ENCODE data around the gene CDH4. TPM values are rescaled to one million over a fixed set of nuclear protein-coding genes. Genes with fewer than 3 reads are reported as not detected.

Gene CDH4
- total RNA-seq, 1 experiment from 2014 or later: 5.3 TPM

DNA sequence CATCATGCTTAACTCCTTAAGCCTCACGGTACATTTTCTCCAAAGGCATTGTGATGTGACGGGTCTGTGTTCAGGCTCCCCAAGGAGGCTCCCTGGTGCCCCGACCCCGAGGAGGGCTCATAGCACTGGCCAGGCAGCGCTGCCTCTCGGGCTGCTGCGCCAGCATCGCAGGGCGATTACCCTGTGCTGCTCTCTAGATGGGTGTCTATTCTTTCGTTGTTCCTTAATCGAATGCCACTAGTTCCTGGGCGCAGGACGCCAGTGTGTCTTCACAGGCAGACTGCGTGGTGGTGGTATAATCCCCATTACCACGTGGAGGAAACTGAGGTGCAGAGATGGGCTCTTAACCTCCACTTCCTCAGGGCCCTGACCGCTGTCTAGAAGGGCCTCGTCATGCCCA lies 267.4 kb downstream of the CDH4 start:
- ATAC-seq (no peak), DNase-seq (ENCODE audit: low spot score) (no peak)
- Mint-ChIP-seq H3K27ac (no peak overlapping the region), H3K4me3 (no peak overlapping the region), H3K36me3 (no peaks in the 10 kb centered on the region; the same call in 1 of the 2 replicates), H3K27me3 (ENCODE audit: low read depth) (peaks cover 9% of the 10 kb centered on the region), H3K9me3 (peaks cover 8% of the 10 kb centered on the region), H3K4me1 (peaks cover 34% of the 10 kb centered on the region)
- ChIA-PET POLR2A (no interaction called here), CTCF (no interaction called here)
- TF ChIP-seq, protein P1, sequence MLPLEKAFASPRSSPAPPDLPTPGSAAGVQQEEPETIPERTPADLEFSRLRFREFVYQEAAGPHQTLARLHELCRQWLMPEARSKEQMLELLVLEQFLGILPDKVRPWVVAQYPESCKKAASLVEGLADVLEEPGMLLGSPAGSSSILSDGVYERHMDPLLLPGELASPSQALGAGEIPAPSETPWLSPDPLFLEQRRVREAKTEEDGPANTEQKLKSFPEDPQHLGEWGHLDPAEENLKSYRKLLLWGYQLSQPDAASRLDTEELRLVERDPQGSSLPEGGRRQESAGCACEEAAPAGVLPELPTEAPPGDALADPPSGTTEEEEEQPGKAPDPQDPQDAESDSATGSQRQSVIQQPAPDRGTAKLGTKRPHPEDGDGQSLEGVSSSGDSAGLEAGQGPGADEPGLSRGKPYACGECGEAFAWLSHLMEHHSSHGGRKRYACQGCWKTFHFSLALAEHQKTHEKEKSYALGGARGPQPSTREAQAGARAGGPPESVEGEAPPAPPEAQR (CRISPR knock-in tag; IDR thresholded peaks at IDR 0.05): no peak

DNA sequence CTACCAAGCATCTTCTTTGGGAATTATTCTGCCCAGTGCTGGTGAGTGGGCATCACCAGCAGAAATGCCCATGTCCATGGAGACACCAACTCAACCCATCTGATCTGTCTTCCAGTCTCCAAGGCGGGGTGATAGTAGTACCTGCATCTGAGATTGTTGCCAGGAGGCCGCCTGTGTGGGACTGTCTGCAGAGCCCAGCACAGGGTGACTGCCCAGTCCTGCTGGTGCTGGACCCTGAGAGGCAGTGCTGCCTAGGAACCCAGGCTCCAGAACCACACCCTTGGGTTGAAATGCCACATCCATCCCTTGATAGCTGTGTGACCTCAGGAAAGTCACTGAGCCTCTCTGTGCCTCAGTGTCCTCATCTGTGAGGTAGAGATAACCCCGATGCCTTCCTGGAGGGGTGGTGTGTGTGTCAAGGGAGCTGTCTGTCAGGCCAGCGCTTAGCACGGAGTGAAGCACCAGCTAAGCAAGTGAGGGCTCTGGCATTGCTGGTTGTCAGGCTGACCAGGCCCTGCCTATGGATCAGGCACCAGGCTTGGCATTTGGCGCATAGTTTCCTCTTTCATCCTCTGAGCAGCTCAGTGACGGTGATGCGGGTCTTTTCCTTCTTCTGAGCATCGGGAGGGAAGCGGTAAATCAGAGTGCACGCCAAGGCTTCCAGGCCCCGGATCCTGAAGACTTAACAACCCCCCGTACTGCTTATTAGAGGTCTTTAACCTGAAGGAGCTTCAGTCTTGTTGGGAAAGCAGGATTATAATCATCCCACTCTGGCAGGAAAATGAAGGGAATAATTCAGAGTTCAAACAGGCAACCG lies 268.2 kb downstream of the CDH4 start:
- Mint-ChIP-seq H3K9me3 (peaks cover 8% of the 10 kb centered on the region), H3K27ac (no peak overlapping the region), H3K4me1 (peaks cover 26% of the 10 kb centered on the region), H3K27me3 (ENCODE audit: low read depth) (peaks cover 9% of the 10 kb centered on the region), H3K36me3 (no peaks in the 10 kb centered on the region; the same call in 1 of the 2 replicates), H3K4me3 (no peak overlapping the region)
- ChIA-PET POLR2A (no interaction called here), CTCF (interaction anchor here (1.3 to 1.5 kb wide), 2 partner anchors 61 to 78 kb away, joined by 3 to 5 read pairs; no protein-coding TSS in a partner anchor)
- DNase-seq (ENCODE audit: low spot score) (no peak), ATAC-seq (no peak)
- TF ChIP-seq, protein P2, sequence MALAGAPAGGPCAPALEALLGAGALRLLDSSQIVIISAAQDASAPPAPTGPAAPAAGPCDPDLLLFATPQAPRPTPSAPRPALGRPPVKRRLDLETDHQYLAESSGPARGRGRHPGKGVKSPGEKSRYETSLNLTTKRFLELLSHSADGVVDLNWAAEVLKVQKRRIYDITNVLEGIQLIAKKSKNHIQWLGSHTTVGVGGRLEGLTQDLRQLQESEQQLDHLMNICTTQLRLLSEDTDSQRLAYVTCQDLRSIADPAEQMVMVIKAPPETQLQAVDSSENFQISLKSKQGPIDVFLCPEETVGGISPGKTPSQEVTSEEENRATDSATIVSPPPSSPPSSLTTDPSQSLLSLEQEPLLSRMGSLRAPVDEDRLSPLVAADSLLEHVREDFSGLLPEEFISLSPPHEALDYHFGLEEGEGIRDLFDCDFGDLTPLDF (CRISPR knock-in tag; IDR thresholded peaks at IDR 0.05): no peak
- TF ChIP-seq NR2C2 (CRISPR knock-in tag; IDR thresholded peaks at IDR 0.05) (no peak), MYBL2 (CRISPR knock-in tag; IDR thresholded peaks at IDR 0.05) (no peak), CBFB (CRISPR knock-in tag; IDR thresholded peaks at IDR 0.05; ENCODE audit: low read depth) (no peak), GABPB1 (CRISPR knock-in tag; IDR thresholded peaks at IDR 0.05) (no peak), TEAD1 (CRISPR knock-in tag; IDR thresholded peaks at IDR 0.05) (no peak), FOXP1 (CRISPR knock-in tag; IDR thresholded peaks at IDR 0.05; ENCODE audit: borderline replicate concordance) (no peak), CREM (CRISPR knock-in tag; IDR thresholded peaks at IDR 0.05) (no peak), SOX15 (CRISPR knock-in tag; IDR thresholded peaks at IDR 0.05) (no peak), CREB1 (CRISPR knock-in tag; IDR thresholded peaks at IDR 0.05) (no peak), FOXJ3 (CRISPR knock-in tag; IDR thresholded peaks at IDR 0.05; ENCODE audit: borderline replicate concordance) (no peak)
- TF ChIP-seq, protein P3, sequence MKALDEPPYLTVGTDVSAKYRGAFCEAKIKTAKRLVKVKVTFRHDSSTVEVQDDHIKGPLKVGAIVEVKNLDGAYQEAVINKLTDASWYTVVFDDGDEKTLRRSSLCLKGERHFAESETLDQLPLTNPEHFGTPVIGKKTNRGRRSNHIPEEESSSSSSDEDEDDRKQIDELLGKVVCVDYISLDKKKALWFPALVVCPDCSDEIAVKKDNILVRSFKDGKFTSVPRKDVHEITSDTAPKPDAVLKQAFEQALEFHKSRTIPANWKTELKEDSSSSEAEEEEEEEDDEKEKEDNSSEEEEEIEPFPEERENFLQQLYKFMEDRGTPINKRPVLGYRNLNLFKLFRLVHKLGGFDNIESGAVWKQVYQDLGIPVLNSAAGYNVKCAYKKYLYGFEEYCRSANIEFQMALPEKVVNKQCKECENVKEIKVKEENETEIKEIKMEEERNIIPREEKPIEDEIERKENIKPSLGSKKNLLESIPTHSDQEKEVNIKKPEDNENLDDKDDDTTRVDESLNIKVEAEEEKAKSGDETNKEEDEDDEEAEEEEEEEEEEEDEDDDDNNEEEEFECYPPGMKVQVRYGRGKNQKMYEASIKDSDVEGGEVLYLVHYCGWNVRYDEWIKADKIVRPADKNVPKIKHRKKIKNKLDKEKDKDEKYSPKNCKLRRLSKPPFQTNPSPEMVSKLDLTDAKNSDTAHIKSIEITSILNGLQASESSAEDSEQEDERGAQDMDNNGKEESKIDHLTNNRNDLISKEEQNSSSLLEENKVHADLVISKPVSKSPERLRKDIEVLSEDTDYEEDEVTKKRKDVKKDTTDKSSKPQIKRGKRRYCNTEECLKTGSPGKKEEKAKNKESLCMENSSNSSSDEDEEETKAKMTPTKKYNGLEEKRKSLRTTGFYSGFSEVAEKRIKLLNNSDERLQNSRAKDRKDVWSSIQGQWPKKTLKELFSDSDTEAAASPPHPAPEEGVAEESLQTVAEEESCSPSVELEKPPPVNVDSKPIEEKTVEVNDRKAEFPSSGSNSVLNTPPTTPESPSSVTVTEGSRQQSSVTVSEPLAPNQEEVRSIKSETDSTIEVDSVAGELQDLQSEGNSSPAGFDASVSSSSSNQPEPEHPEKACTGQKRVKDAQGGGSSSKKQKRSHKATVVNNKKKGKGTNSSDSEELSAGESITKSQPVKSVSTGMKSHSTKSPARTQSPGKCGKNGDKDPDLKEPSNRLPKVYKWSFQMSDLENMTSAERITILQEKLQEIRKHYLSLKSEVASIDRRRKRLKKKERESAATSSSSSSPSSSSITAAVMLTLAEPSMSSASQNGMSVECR (CRISPR knock-in tag; IDR thresholded peaks at IDR 0.05; ENCODE audit: borderline replicate concordance): no peak
- TF ChIP-seq, protein P4, sequence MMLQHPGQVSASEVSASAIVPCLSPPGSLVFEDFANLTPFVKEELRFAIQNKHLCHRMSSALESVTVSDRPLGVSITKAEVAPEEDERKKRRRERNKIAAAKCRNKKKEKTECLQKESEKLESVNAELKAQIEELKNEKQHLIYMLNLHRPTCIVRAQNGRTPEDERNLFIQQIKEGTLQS (CRISPR knock-in tag; conservative IDR thresholded peaks at IDR 0.05): no peak
